NCI-H2029 treated with DMSO at 0.1 percent for 48 hours (cell line): ENCODE results near the gene DAB1.

Source experiments
- DNase-seq: peaks from one replicate; lab custom pipeline; 2025; lab: John Stamatoyannopoulos, UW

DAB1 gene

GRCh38 chr1:57163325-57163724 is 260.5 kb downstream of the DAB1 start:
- no peak for DNase-seq

- no peak for DNase-seq
These were observed 261.1 kb downstream of the DAB1 start for GRCh38 chr1:57162607-57163261.

- no peak for DNase-seq
These were observed 263.3 kb downstream of the DAB1 start for GRCh38 chr1:57160594-57160993.

- no peak for DNase-seq
These were observed 265.3 kb downstream of the DAB1 start for GRCh38 chr1:57158604-57158998.

GRCh38 chr1:57157818-57158603 is 265.8 kb downstream of the DAB1 start:
- DNase-seq, result no peak

- DNase-seq, result no peak
These were observed 267.0 kb downstream of the DAB1 start for GRCh38 chr1:57156907-57157306.

- no peak for DNase-seq
These were observed 277.8 kb downstream of the DAB1 start for GRCh38 chr1:57146100-57146499.

- DNase-seq, result no peak
These were observed 280.9 kb downstream of the DAB1 start for GRCh38 chr1:57142999-57143398.

- DNase-seq, result no peak
These were observed 281.7 kb downstream of the DAB1 start for GRCh38 chr1:57142169-57142568.

- no peak for DNase-seq
These were observed 285.3 kb downstream of the DAB1 start for GRCh38 chr1:57138432-57139078.

GRCh38 chr1:57137980-57138379 is 285.9 kb downstream of the DAB1 start:
- DNase-seq, result no peak

- DNase-seq, result no peak
These were observed 289.1 kb downstream of the DAB1 start for GRCh38 chr1:57134803-57135202.

GRCh38 chr1:57133686-57134085 is 290.2 kb downstream of the DAB1 start:
- no peak for DNase-seq

- DNase-seq, result no peak
These were observed 290.8 kb downstream of the DAB1 start for GRCh38 chr1:57132993-57133622.

- no peak for DNase-seq
These were observed 292.0 kb downstream of the DAB1 start for GRCh38 chr1:57131701-57132394.

- no peak for DNase-seq
These were observed 292.6 kb downstream of the DAB1 start for GRCh38 chr1:57131257-57131656.

GRCh38 chr1:57129865-57130264 is 294.0 kb downstream of the DAB1 start:
- no peak for DNase-seq

- DNase-seq, result no peak
These were observed 295.9 kb downstream of the DAB1 start for GRCh38 chr1:57127976-57128375.

- DNase-seq, result no peak
These were observed 299.0 kb downstream of the DAB1 start for GRCh38 chr1:57124768-57125446.

GRCh38 chr1:57124170-57124569 is 299.7 kb downstream of the DAB1 start:
- no peak for DNase-seq

GRCh38 chr1:57122031-57122430 is 301.8 kb downstream of the DAB1 start:
- DNase-seq, result no peak
